ENCODE data around the gene FSIP1.
"Not testable (repeated sequence)": the region's sequence is repeated elsewhere in the genome, so short reads cannot be mapped to it uniquely, and the experiment has no call there.

Gene FSIP1

DNA sequence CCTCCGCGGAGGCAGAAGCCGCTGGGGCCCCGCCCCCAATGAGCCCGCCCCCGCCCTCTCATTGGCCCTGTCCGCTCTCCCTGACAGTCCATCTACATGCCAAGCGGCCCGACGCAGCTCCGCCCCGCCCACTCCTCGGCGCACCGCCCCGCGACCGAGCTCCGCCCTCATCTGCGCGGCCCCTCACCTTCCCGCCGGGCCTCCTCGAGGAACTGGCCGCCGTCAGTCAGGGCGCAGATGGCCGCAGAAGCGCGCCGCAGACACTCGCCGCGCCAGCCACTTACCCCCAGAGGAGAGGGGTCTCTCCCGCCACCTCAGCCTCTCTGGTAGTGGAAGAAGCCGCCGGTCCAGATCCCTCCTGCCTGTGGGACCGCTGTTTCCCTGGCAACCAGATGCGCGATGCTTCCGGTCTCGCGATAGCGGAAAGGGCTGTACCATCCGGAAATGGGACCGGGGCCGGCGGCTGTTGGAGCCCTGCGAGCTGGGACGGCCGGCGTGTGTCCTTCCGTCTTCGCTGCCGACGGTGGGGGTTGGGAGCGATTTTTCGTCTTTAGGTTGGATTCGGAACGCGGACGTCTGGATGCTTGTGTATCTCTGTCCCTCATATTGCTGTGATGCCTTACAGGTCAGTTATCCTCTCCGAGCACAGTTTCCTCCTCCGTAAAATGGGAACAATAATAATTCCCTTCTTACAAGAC, at the start of gene FSIP1:
FSIP1 (minus strand) TSS at position 401 of the 698 bp plus-strand sequence. CDS start 6,317 bp downstream, outside the sequence.
- Histone ChIP-seq H3K9ac (ENCODE audit: low read depth, low read length) (peak within 1 kb of the TSS; percentile 62), H3K36me3 (ENCODE audit: control insufficient read depth, insufficient read depth, low read length) (no peaks in the 10 kb centered on the region), H3K9me3 (ENCODE audit: control insufficient read depth, insufficient read depth, low read length) (no peaks in the 10 kb centered on the region), H3K4me3 (ENCODE audit: low read depth, low read length) (peak within 1 kb of the TSS; percentile 81), H3K27me3 (ENCODE audit: control insufficient read depth, insufficient read depth, low read length) (no peaks in the 10 kb centered on the region), H3K4me1 (ENCODE audit: control insufficient read depth, insufficient read depth, low read length) (peaks cover 26% of the 10 kb centered on the region)

GRCh38 chr15:39830166-39830565, 47.5 kb upstream of the FSIP1 start:
- Histone ChIP-seq H3K4me3 (ENCODE audit: low read depth, low read length) (no peak overlapping the region), H3K4me1 (ENCODE audit: control insufficient read depth, insufficient read depth, low read length) (peaks cover 4% of the 10 kb centered on the region), H3K9me3 (ENCODE audit: control insufficient read depth, insufficient read depth, low read length) (no peaks in the 10 kb centered on the region)

GRCh38 chr15:39828374-39828931, 45.8 kb upstream of the FSIP1 start:
- Histone ChIP-seq H3K36me3 (ENCODE audit: control insufficient read depth, insufficient read depth, low read length) (no peaks in the 10 kb centered on the region), H3K9ac (ENCODE audit: low read depth, low read length) (no peak overlapping the region), H3K4me1 (ENCODE audit: control insufficient read depth, insufficient read depth, low read length) (peaks cover 4% of the 10 kb centered on the region), H3K9me3 (ENCODE audit: control insufficient read depth, insufficient read depth, low read length) (no peaks in the 10 kb centered on the region), H3K4me3 (ENCODE audit: low read depth, low read length) (no peak overlapping the region), H3K27me3 (ENCODE audit: control insufficient read depth, insufficient read depth, low read length) (no peaks in the 10 kb centered on the region)

More at GRCh38 chr15:39830166-39830565, 47.5 kb upstream of the FSIP1 start:
- no peaks in the 10 kb centered on the region for H3K36me3 ChIP-seq (ENCODE audit: control insufficient read depth, insufficient read depth, low read length)
- no peak overlapping the region for H3K9ac ChIP-seq (ENCODE audit: low read depth, low read length)
- no peaks in the 10 kb centered on the region for H3K27me3 ChIP-seq (ENCODE audit: control insufficient read depth, insufficient read depth, low read length)

GRCh38 chr15:39826975-39827374, 44.3 kb upstream of the FSIP1 start:
- H3K4me3 ChIP-seq (ENCODE audit: low read depth, low read length), result no peak overlapping the region
- H3K27me3 ChIP-seq (ENCODE audit: control insufficient read depth, insufficient read depth, low read length), result no peaks in the 10 kb centered on the region

GRCh38 chr15:39823634-39824033, 41.0 kb upstream of the FSIP1 start:
- H3K9me3 ChIP-seq (ENCODE audit: control insufficient read depth, insufficient read depth, low read length), result no peaks in the 10 kb centered on the region
- H3K4me1 ChIP-seq (ENCODE audit: control insufficient read depth, insufficient read depth, low read length), result peaks cover 9% of the 10 kb centered on the region
- H3K36me3 ChIP-seq (ENCODE audit: control insufficient read depth, insufficient read depth, low read length), result no peaks in the 10 kb centered on the region
- no peak overlapping the region for H3K4me3 ChIP-seq (ENCODE audit: low read depth, low read length)
- no peak overlapping the region for H3K9ac ChIP-seq (ENCODE audit: low read depth, low read length)
- no peaks in the 10 kb centered on the region for H3K27me3 ChIP-seq (ENCODE audit: control insufficient read depth, insufficient read depth, low read length)

More at GRCh38 chr15:39826975-39827374, 44.3 kb upstream of the FSIP1 start:
- H3K9ac ChIP-seq (ENCODE audit: low read depth, low read length), result no peak overlapping the region
- H3K4me1 ChIP-seq (ENCODE audit: control insufficient read depth, insufficient read depth, low read length), result peaks cover 4% of the 10 kb centered on the region
- H3K9me3 ChIP-seq (ENCODE audit: control insufficient read depth, insufficient read depth, low read length), result no peaks in the 10 kb centered on the region
- no peaks in the 10 kb centered on the region for H3K36me3 ChIP-seq (ENCODE audit: control insufficient read depth, insufficient read depth, low read length)

GRCh38 chr15:39820050-39820602, 37.5 kb upstream of the FSIP1 start:
- no peak overlapping the region for H3K9ac ChIP-seq (ENCODE audit: low read depth, low read length)
- peaks cover 13% of the 10 kb centered on the region for H3K4me1 ChIP-seq (ENCODE audit: control insufficient read depth, insufficient read depth, low read length)
- no peak overlapping the region for H3K4me3 ChIP-seq (ENCODE audit: low read depth, low read length)
- H3K27me3 ChIP-seq (ENCODE audit: control insufficient read depth, insufficient read depth, low read length), result no peaks in the 10 kb centered on the region
- no peaks in the 10 kb centered on the region for H3K9me3 ChIP-seq (ENCODE audit: control insufficient read depth, insufficient read depth, low read length)
- no peaks in the 10 kb centered on the region for H3K36me3 ChIP-seq (ENCODE audit: control insufficient read depth, insufficient read depth, low read length)

DNA sequence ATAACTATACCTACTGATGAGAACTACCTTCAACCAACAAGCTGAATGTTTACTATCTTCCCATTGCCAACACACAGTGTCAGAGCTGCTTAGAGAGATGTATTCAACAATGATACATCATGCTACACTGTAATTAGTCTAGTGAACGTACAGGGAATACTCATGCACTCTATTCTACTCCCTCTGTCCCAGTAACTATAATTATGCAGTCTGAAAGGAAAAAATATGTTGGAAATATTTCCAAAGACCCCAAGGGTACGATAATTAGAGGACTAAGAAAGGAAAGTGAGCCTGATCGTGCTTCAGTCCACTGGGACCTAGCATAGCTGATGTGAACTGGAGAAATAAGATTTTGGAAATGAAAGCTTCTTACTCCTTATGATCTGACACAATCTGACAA, 36.9 kb upstream of the FSIP1 start:
- H3K27me3 ChIP-seq (ENCODE audit: control insufficient read depth, insufficient read depth, low read length), result no peaks in the 10 kb centered on the region
- H3K9me3 ChIP-seq (ENCODE audit: control insufficient read depth, insufficient read depth, low read length), result no peaks in the 10 kb centered on the region
- H3K4me3 ChIP-seq (ENCODE audit: low read depth, low read length), result no peak overlapping the region
- H3K36me3 ChIP-seq (ENCODE audit: control insufficient read depth, insufficient read depth, low read length), result no peaks in the 10 kb centered on the region
- H3K4me1 ChIP-seq (ENCODE audit: control insufficient read depth, insufficient read depth, low read length), result peaks cover 13% of the 10 kb centered on the region
- H3K9ac ChIP-seq (ENCODE audit: low read depth, low read length), result no peak overlapping the region

GRCh38 chr15:39817892-39818291, 35.3 kb upstream of the FSIP1 start:
- H3K36me3 ChIP-seq (ENCODE audit: control insufficient read depth, insufficient read depth, low read length), result no peaks in the 10 kb centered on the region
- H3K4me1 ChIP-seq (ENCODE audit: control insufficient read depth, insufficient read depth, low read length), result peaks cover 13% of the 10 kb centered on the region
- no peak overlapping the region for H3K9ac ChIP-seq (ENCODE audit: low read depth, low read length)
- H3K9me3 ChIP-seq (ENCODE audit: control insufficient read depth, insufficient read depth, low read length), result no peaks in the 10 kb centered on the region
- H3K4me3 ChIP-seq (ENCODE audit: low read depth, low read length), result no peak overlapping the region
- no peaks in the 10 kb centered on the region for H3K27me3 ChIP-seq (ENCODE audit: control insufficient read depth, insufficient read depth, low read length)

DNA sequence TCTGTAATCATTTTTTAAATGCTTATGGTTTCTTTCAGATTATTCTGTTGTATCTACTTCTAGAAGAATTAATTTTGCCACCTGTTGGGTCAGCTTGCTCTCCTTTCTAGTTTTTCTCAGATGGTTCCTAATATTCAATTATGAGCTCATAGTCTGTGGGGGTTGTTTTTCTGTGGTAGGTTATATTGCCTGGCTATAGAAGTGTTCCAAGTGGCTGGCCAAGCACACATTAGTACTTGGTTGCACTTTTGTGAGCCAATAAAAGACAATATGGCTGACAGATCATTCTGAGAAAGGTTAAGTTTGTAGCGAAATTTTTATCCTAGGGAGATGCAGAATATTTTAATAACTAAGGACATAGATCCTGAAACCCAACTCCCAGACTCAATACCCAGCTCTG, 31.8 kb upstream of the FSIP1 start:
- Histone ChIP-seq H3K36me3 (ENCODE audit: control insufficient read depth, insufficient read depth, low read length) (no peaks in the 10 kb centered on the region), H3K4me3 (ENCODE audit: low read depth, low read length) (no peak overlapping the region), H3K27me3 (ENCODE audit: control insufficient read depth, insufficient read depth, low read length) (no peaks in the 10 kb centered on the region), H3K9me3 (ENCODE audit: control insufficient read depth, insufficient read depth, low read length) (no peaks in the 10 kb centered on the region), H3K4me1 (ENCODE audit: control insufficient read depth, insufficient read depth, low read length) (peaks cover 14% of the 10 kb centered on the region), H3K9ac (ENCODE audit: low read depth, low read length) (no peak overlapping the region)

- not testable (repeated sequence) for H3K9me3 ChIP-seq (ENCODE audit: control insufficient read depth, insufficient read depth, low read length); H3K4me3 ChIP-seq (ENCODE audit: low read depth, low read length); H3K27me3 ChIP-seq (ENCODE audit: control insufficient read depth, insufficient read depth, low read length); H3K9ac ChIP-seq (ENCODE audit: low read depth, low read length); H3K36me3 ChIP-seq (ENCODE audit: control insufficient read depth, insufficient read depth, low read length)
- H3K4me1 ChIP-seq (ENCODE audit: control insufficient read depth, insufficient read depth, low read length), result peaks cover 20% of the 10 kb centered on the region
Measured at GRCh38 chr15:39812651-39813050, 30.0 kb upstream of the FSIP1 start.

- Histone ChIP-seq H3K9ac (ENCODE audit: low read depth, low read length) (no peak overlapping the region), H3K4me3 (ENCODE audit: low read depth, low read length) (no peak overlapping the region), H3K36me3 (ENCODE audit: control insufficient read depth, insufficient read depth, low read length) (peaks cover 4% of the 10 kb centered on the region), H3K27me3 (ENCODE audit: control insufficient read depth, insufficient read depth, low read length) (no peaks in the 10 kb centered on the region), H3K4me1 (ENCODE audit: control insufficient read depth, insufficient read depth, low read length) (peaks cover 20% of the 10 kb centered on the region), H3K9me3 (ENCODE audit: control insufficient read depth, insufficient read depth, low read length) (no peaks in the 10 kb centered on the region)
Measured at GRCh38 chr15:39808909-39809308, 26.3 kb upstream of the FSIP1 start.

DNA sequence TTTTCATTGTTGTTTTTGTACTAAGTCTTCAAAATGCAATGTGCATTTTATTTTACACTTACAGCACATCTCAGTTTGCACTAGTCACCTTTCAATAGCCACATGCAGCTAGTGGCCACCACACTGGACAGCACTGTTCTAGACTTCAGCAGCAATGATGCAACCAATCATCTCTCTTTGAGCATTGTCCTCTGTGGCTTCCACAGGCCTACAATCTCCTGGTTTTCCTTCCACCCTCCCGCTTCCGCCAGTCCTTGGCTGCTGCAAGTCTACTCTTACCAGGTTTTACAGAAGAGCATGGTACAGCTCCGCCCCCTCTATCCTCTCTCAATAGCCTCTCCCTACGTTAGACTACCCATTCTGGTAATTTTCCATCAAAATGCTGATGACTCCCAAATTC, 25.1 kb upstream of the FSIP1 start:
- peaks cover 4% of the 10 kb centered on the region for H3K36me3 ChIP-seq (ENCODE audit: control insufficient read depth, insufficient read depth, low read length)
- H3K4me1 ChIP-seq (ENCODE audit: control insufficient read depth, insufficient read depth, low read length), result peaks cover 20% of the 10 kb centered on the region
- H3K9ac ChIP-seq (ENCODE audit: low read depth, low read length), result no peak overlapping the region
- H3K4me3 ChIP-seq (ENCODE audit: low read depth, low read length), result no peak overlapping the region
- H3K27me3 ChIP-seq (ENCODE audit: control insufficient read depth, insufficient read depth, low read length), result no peaks in the 10 kb centered on the region
- no peaks in the 10 kb centered on the region for H3K9me3 ChIP-seq (ENCODE audit: control insufficient read depth, insufficient read depth, low read length)
